Esophagus squamous epithelium (tissue), 5 donors: ENCODE measurements around the gene SSR4. TPM values are rescaled to one million over a fixed set of nuclear protein-coding genes. Genes with fewer than 3 reads are reported as not detected.

Experiments
- DNase-seq: peaks from one replicate; lab custom pipeline; 2025; lab: John Stamatoyannopoulos, UW
- H3K27ac ChIP-seq, 4 donors: fragments of 200-600 bp; sonication (generic); one replicate each; pipeline ENCODE4 v1.5.1; 2016 to 2019; ENCODE audit warnings: mild to moderate bottlenecking in 1 of 4
- H3K27me3 ChIP-seq, 4 donors: fragments of 200-600 bp; sonication (generic); 1 replicate in 3 of 4; 2 replicates in 1 of 4; pipeline versions ENCODE4 v1.5.1 to v1.6.0; 2017 to 2021; ENCODE audit warnings: antibody characterized with exemption in 1 of 4
- H3K36me3 ChIP-seq, 3 donors: fragments of 200-600 bp; sonication (generic); one replicate each; pipeline ENCODE4 v1.5.1; 2016 to 2019
- H3K4me1 ChIP-seq, 3 donors: fragments of 200-600 bp; sonication (generic); one replicate each; pipeline ENCODE4 v1.5.1; 2017 to 2019
- H3K4me3 ChIP-seq, 4 donors: fragments of 200-600 bp; sonication (generic); 1 replicate in 3 of 4; 2 replicates in 1 of 4; pipeline ENCODE4 v1.5.1; 2016 to 2019; ENCODE audit warnings: mild to moderate bottlenecking in 2 of 4, moderate library complexity in 1 of 4
- H3K9me3 ChIP-seq, 3 donors: fragments of 200-600 bp; sonication (generic); one replicate each; pipeline ENCODE4 v1.5.1; 2016 to 2019
- CTCF ChIP-seq, 6 experiments: fragments of 450-650 bp in 4 of 6; fragments of 200-600 bp in 2 of 6; sonication (generic) in 2 of 6; IDR thresholded peaks; one replicate each; pipeline ENCODE4 v1.5.1; 2016 to 2019; ENCODE audit warnings: antibody characterized with exemption in 6 of 6, mild to moderate bottlenecking in 4 of 6, moderate library complexity in 4 of 6
- POLR2A ChIP-seq, 4 donors: fragments of 450-650 bp; IDR thresholded peaks; one replicate each; pipeline ENCODE4 v1.6.1; 2017; ENCODE audit warnings: antibody characterized with exemption in 4 of 4, mild to moderate bottlenecking in 4 of 4, moderate library complexity in 3 of 4
- WGBS, 2 donors: methylation state at CpG; one replicate each; pipeline ENCODE4 v1.1.5; 2018; 5-methylcytosine and 5-hydroxymethylcytosine counted together
- intact Hi-C: fragments of 100-400 bp; cut with DNase I; formaldehyde crosslinking; loops from one replicate; pipeline ENCODE4 v1.15.0; 2022
- total RNA-seq, 4 donors: library from RNA; depleted of rRNA; stranded (reverse); fragments of >200 nt; gene quantifications; one replicate each; pipeline ENCODE4 v1.1.0, GENCODE V29; 2016
- donor health status: DM: yes; HTN: yes; CAD: no.

Gene SSR4
- total RNA-seq, 4 donors from 2014 or later: 131 to 257 (median 159) TPM

GRCh38 chrX:153770601-153771414 is 23.7 kb upstream of the SSR4 start:
- intact Hi-C loops: no loop called here
- Histone ChIP-seq H3K27ac (no peak overlapping the region), H3K4me3 (no peak overlapping the region), H3K27me3 (no peaks in the 10 kb centered on the region), H3K9me3 (no peaks in the 10 kb centered on the region), H3K36me3 (peaks cover 0 to 12% (median 0%) of the 10 kb centered on the region in 3 donors), H3K4me1 (peaks cover 0 to 14% (median 4%) of the 10 kb centered on the region in 3 donors)
- 100% methylated on average over 3 of the region's 18 CpGs; no CpG with 5 or more reads in 1 of the 2 donors for WGBS, 2 donors
- no peak for DNase-seq
- TF ChIP-seq POLR2A (IDR thresholded peaks at IDR 0.05): no peak
- no peak for TF ChIP-seq CTCF (IDR thresholded peaks at IDR 0.05)

- no peaks in the 10 kb centered on the region for H3K27me3 ChIP-seq
- no peak overlapping the region for H3K27ac ChIP-seq
- H3K4me1 ChIP-seq: peaks cover 0 to 5% (median 0%) of the 10 kb centered on the region in 3 donors
- intact Hi-C loops: no loop called here
- H3K36me3 ChIP-seq: peaks cover 0 to 12% (median 0%) of the 10 kb centered on the region in 3 donors
- no peak for DNase-seq
- WGBS, 2 donors: 86% methylated on average over 3 of the region's 37 CpGs; no CpG with 5 or more reads in 1 of the 2 donors
- TF ChIP-seq POLR2A (IDR thresholded peaks at IDR 0.05) (no peak), CTCF (IDR thresholded peaks at IDR 0.05) (no peak)
- no peaks in the 10 kb centered on the region for H3K9me3 ChIP-seq
- H3K4me3 ChIP-seq: no peak overlapping the region
Observed at GRCh38 chrX:153771415-153772315, 22.8 kb upstream of the SSR4 start.

DNA sequence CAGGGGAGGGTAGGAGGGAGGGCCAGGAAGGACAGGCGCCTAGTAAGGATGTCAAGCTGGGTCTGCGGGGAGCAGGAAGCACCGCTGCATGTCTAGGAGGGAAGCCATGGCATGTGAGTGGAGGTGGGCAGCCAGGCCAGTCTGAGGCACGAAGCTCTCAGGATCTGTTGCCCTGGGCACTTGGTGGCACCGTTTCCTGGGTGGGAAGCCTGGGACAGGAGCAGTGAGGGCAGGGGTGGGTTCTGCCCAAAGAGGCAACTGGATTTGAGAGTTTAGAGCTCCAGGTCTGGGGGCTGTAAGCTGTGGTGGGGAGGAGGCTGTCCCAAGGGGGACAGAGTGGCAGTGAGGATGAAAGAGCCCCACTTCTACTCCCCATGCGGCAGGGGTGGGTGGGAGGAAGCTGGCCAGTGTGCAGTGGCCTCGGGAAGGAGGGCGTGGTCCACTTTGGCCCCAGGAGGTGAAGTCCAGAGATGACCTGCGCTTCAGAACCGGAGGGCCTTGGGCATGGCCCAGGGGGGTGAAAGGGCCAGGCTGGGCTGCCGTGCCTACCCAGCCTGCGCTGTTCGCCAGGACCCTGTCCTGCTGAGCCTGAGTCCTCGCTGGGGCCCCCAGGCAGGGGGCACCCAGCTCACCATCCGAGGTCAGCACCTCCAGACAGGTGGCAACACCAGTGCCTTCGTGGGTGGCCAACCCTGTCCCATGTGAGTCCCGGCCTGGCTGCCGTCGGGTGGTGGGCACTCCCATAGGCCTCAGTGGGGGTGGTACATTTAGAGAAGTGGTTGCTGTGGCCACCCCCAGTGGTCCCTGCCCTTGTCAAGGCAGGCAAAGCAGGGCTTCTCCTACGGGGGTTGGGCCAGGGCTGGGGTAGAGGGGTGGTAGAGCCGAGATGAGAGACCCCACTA is 21.9 kb upstream of the SSR4 start:
- intact Hi-C loops: no loop called here
- Histone ChIP-seq H3K4me3 (no peak overlapping the region), H3K27me3 (no peaks in the 10 kb centered on the region), H3K9me3 (no peaks in the 10 kb centered on the region), H3K4me1 (no peaks in the 10 kb centered on the region), H3K36me3 (peaks cover 0 to 12% (median 0%) of the 10 kb centered on the region in 3 donors), H3K27ac (no peak overlapping the region)
- TF ChIP-seq POLR2A (IDR thresholded peaks at IDR 0.05) (no peak), CTCF (IDR thresholded peaks at IDR 0.05) (no peak)
- 66% methylated on average over 4 of the region's 21 CpGs; no CpG with 5 or more reads in 1 of the 2 donors for WGBS, 2 donors
- DNase-seq: no peak

GRCh38 chrX:153773218-153773611 is 21.3 kb upstream of the SSR4 start:
- DNase-seq: no peak
- no peaks in the 10 kb centered on the region for H3K9me3 ChIP-seq
- 88% methylated on average over 3 of the region's 23 CpGs; no CpG with 5 or more reads in 1 of the 2 donors for WGBS, 2 donors
- TF ChIP-seq CTCF (IDR thresholded peaks at IDR 0.05): no peak
- TF ChIP-seq POLR2A (IDR thresholded peaks at IDR 0.05): no peak
- H3K4me3 ChIP-seq: no peak overlapping the region
- no peaks in the 10 kb centered on the region for H3K27me3 ChIP-seq
- intact Hi-C loops: no loop called here
- H3K27ac ChIP-seq: no peak overlapping the region
- H3K36me3 ChIP-seq: peaks cover 0 to 12% (median 0%) of the 10 kb centered on the region in 3 donors
- H3K4me1 ChIP-seq: no peaks in the 10 kb centered on the region
